ENCODE results near the gene ACYP2.
"Not testable (repeated sequence)": the region's sequence is repeated elsewhere in the genome, so short reads cannot be mapped to it uniquely, and the experiment has no call there.

Gene ACYP2

DNA sequence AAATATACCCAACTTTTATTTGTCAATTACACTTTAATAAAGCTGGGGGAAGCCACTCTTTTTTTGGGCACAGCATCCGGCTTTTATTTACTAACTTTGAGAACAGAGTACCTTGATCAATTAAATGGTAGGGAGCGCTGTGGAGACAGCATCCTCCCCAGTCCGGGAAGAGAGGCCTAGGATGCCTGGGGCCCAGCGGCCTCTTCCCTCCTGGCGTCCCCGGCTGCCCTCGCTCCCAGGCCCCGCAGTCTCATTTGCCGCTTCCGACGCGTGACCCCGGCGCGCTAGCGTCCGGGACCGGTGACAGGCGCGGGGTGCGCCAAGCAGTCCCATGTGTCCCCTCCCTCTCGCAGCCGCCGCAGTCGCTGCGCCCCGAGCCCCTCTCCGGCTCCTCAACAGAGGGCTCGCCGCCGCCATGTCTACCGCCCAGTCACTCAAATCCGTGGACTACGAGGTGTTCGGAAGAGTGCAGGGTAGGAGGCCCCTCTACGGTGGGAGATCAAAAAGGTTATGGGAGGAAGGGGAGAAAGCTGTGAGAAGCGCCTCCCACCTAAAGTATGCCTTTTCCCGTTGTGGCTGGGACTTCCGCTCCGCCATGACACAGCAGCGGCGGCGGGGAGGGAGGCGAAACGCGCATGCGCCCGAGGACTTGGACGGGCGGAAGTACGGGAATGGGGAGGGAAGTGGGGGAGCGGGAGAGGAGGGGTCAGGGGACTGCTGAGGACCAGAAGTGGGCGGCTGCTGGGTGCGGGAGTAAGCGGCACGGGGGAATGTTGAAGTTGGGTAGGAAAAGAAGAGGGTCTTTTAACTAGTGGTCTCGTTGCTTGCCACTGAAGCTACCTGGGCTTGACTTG is at the start of gene ACYP2:
Gene ACYP2, plus strand, starts transcription at position 332 of the 854 bp plus-strand sequence.
- peak within 1 kb of the TSS; percentile 93 for H2AFZ ChIP-seq (ENCODE audit: low read depth)
- H3K4me2 ChIP-seq = peak within 1 kb of the TSS; percentile 47
- TF ChIP-seq, protein P1, sequence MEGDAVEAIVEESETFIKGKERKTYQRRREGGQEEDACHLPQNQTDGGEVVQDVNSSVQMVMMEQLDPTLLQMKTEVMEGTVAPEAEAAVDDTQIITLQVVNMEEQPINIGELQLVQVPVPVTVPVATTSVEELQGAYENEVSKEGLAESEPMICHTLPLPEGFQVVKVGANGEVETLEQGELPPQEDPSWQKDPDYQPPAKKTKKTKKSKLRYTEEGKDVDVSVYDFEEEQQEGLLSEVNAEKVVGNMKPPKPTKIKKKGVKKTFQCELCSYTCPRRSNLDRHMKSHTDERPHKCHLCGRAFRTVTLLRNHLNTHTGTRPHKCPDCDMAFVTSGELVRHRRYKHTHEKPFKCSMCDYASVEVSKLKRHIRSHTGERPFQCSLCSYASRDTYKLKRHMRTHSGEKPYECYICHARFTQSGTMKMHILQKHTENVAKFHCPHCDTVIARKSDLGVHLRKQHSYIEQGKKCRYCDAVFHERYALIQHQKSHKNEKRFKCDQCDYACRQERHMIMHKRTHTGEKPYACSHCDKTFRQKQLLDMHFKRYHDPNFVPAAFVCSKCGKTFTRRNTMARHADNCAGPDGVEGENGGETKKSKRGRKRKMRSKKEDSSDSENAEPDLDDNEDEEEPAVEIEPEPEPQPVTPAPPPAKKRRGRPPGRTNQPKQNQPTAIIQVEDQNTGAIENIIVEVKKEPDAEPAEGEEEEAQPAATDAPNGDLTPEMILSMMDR (conservative IDR thresholded peaks at IDR 0.05; ENCODE audit: low read depth, low read length) = peak; percentile 51
- 0 out of 2 replicates have a peak, but pooled peaks cover 6% of the 10 kb centered on the region for H3K79me2 ChIP-seq (ENCODE audit: insufficient read depth, low read depth)
- no peaks in the 10 kb centered on the region for H4K20me1 ChIP-seq (ENCODE audit: insufficient read depth)
- peak within 1 kb of the TSS; percentile 97 for H3K4me3 ChIP-seq (IDR thresholded peaks at IDR 0.05; ENCODE audit: insufficient read depth, low read depth, low read length)
- no peaks in the 10 kb centered on the region for H3K36me3 ChIP-seq (ENCODE audit: insufficient read depth)
- H3K4me1 ChIP-seq (ENCODE audit: low read depth, poor library complexity, severe bottlenecking) = peaks cover 11% of the 10 kb centered on the region
- no peaks in the 10 kb centered on the region for H3K27me3 ChIP-seq (ENCODE audit: insufficient read depth, low read depth)
- peak within 1 kb of the TSS; percentile 99 for H3K27ac ChIP-seq
- peak within 1 kb of the TSS; percentile 99 for H3K9ac ChIP-seq

DNA sequence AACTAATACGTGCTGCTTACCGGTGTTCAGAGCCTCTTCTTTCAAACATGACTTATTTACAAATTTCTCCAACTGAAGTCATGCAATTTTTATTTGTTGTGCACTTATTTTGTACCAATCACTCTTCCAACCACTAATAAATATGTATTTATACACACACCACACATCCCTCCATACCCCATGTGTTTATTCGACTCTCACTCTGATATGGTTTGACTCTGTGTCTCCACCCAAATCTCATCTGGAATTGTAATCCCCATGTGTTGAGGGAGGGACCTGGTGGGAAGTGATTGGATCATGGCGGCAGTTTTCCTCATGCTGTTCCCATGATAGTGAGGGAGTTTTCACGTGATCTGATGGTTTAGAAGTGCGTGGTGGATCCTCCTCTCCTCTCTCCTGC is 49.5 kb upstream of the ACYP2 start:
- H3K36me3 ChIP-seq (ENCODE audit: insufficient read depth) = no peaks in the 10 kb centered on the region
- no peaks in the 10 kb centered on the region for H4K20me1 ChIP-seq (ENCODE audit: insufficient read depth)
- no peak overlapping the region for H3K27ac ChIP-seq
- no peak overlapping the region for H3K4me2 ChIP-seq
- TF ChIP-seq, protein P1 (conservative IDR thresholded peaks at IDR 0.05; ENCODE audit: low read depth, low read length) = no peak
- H3K9ac ChIP-seq = no peak overlapping the region
- no peaks in the 10 kb centered on the region for H3K79me2 ChIP-seq (ENCODE audit: insufficient read depth, low read depth)
- H3K4me1 ChIP-seq (ENCODE audit: low read depth, poor library complexity, severe bottlenecking) = peaks cover 50% of the 10 kb centered on the region
- H3K4me3 ChIP-seq (IDR thresholded peaks at IDR 0.05; ENCODE audit: insufficient read depth, low read depth, low read length) = no peak overlapping the region
- no peaks in the 10 kb centered on the region for H3K27me3 ChIP-seq (ENCODE audit: insufficient read depth, low read depth)
- no peak overlapping the region for H2AFZ ChIP-seq (ENCODE audit: low read depth)

DNA sequence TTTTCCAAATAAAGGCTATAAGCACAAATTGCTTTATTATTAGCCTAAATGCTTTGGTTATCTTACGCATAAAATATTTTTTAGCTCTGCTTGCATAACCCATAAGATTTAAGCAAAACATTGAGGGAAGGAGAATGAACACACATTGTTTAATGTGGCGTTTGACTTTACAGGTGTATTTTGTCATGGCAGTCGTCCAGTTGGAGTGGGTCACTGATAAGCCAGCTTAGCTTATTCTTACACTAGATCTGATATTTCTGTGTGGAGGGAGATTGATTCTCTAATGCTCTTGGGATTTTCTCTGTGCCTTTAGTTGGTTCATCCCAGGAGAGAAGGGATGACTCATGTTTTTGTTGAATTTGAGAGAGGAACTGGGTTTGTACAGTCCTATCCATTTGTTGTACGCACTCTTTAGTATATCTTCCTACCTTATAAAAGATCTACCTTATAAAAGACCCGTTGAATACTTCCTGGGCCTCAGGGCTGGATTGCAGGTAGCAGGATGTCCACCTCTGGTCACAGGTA is 47.5 kb upstream of the ACYP2 start:
- Histone ChIP-seq H3K4me3 (IDR thresholded peaks at IDR 0.05; ENCODE audit: insufficient read depth, low read depth, low read length) (no peak overlapping the region), H3K4me2 (no peak overlapping the region), H3K79me2 (ENCODE audit: insufficient read depth, low read depth) (no peaks in the 10 kb centered on the region), H3K27me3 (ENCODE audit: insufficient read depth, low read depth) (no peaks in the 10 kb centered on the region), H3K27ac (no peak overlapping the region), H3K4me1 (ENCODE audit: low read depth, poor library complexity, severe bottlenecking) (peaks cover 30% of the 10 kb centered on the region), H3K36me3 (ENCODE audit: insufficient read depth) (no peaks in the 10 kb centered on the region), H3K9ac (no peak overlapping the region), H2AFZ (ENCODE audit: low read depth) (no peak overlapping the region), H4K20me1 (ENCODE audit: insufficient read depth) (no peaks in the 10 kb centered on the region)
- TF ChIP-seq, protein P1 (conservative IDR thresholded peaks at IDR 0.05; ENCODE audit: low read depth, low read length) = no peak

DNA sequence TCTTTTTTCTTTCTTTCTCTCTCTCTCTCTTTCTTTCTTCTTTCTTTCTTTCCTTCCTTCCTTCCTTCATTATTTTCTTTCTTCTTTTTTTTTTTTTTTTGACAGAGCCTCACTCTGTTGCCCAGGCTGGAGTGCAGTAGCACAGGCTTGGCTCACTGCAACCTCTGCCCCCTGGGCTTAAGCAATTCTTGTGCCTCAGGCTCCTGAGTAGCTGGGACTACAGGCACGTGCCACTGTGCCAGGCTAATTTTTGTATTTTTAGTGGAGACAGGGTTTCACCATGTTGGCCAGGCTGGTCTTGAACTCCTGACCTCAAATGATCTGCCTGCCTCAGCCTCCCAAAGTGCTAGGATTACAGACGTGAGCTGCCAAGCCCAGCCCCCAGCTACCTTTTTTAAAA is 42.9 kb upstream of the ACYP2 start:
- H3K36me3 ChIP-seq (ENCODE audit: insufficient read depth); H3K4me2 ChIP-seq; H3K9ac ChIP-seq; H3K4me3 ChIP-seq (IDR thresholded peaks at IDR 0.05; ENCODE audit: insufficient read depth, low read depth, low read length); H4K20me1 ChIP-seq (ENCODE audit: insufficient read depth); H3K27me3 ChIP-seq (ENCODE audit: insufficient read depth, low read depth); H2AFZ ChIP-seq (ENCODE audit: low read depth); H3K27ac ChIP-seq; H3K4me1 ChIP-seq (ENCODE audit: low read depth, poor library complexity, severe bottlenecking); H3K79me2 ChIP-seq (ENCODE audit: insufficient read depth, low read depth): not testable (repeated sequence)

DNA sequence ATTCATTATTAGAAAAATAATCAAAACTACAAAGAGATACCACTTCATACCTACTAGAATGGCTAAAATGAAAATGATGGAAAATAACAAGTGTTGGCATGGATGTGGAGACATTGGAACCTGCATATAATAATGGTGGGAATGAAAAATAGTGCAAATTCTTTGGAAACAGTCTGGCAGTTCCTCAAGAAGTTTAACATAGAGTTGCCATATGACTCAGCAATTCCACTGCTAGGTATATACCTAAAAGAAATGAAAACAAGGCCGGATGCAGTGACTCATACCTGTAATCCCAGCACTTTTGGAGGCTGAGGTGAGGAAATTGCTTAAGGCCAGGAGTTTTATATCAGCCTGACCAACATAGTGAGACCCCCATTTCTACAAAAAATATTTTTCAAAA is 41.6 kb upstream of the ACYP2 start:
- TF ChIP-seq, protein P1 (conservative IDR thresholded peaks at IDR 0.05; ENCODE audit: low read depth, low read length) = no peak
- no peaks in the 10 kb centered on the region for H3K79me2 ChIP-seq (ENCODE audit: insufficient read depth, low read depth)
- H3K36me3 ChIP-seq (ENCODE audit: insufficient read depth) = no peaks in the 10 kb centered on the region
- no peaks in the 10 kb centered on the region for H3K27me3 ChIP-seq (ENCODE audit: insufficient read depth, low read depth)
- H4K20me1 ChIP-seq (ENCODE audit: insufficient read depth) = no peaks in the 10 kb centered on the region
- H2AFZ ChIP-seq (ENCODE audit: low read depth) = no peak overlapping the region
- H3K27ac ChIP-seq = no peak overlapping the region
- H3K4me1 ChIP-seq (ENCODE audit: low read depth, poor library complexity, severe bottlenecking) = peaks cover 8% of the 10 kb centered on the region
- H3K9ac ChIP-seq = no peak overlapping the region
- H3K4me3 ChIP-seq (IDR thresholded peaks at IDR 0.05; ENCODE audit: insufficient read depth, low read depth, low read length) = no peak overlapping the region
- H3K4me2 ChIP-seq = no peak overlapping the region
